ENCODE data around the gene ETNK1.
"Not testable (repeated sequence)": the region's sequence is repeated elsewhere in the genome, so short reads cannot be mapped to it uniquely, and the experiment has no call there.

ETNK1 gene

GRCh38 chr12:22698576-22698975 lies 73.6 kb downstream of the ETNK1 start:
- Histone ChIP-seq H3K4me2 (ENCODE audit: low read length) (no peak overlapping the region), H3K9ac (ENCODE audit: low read length) (no peak overlapping the region), H3K4me1 (ENCODE audit: low read length) (peaks cover 13% of the 10 kb centered on the region), H3K27me3 (ENCODE audit: low read depth, low read length) (no peaks in the 10 kb centered on the region), H3K4me3 (ENCODE audit: low read length) (no peak overlapping the region), H2AFZ (ENCODE audit: low read depth, low read length) (no peak overlapping the region), H3K9me3 (ENCODE audit: insufficient read depth, low read length) (0 out of 2 replicates have a peak, but pooled peaks cover 3% of the 10 kb centered on the region), H3K36me3 (replicated peaks; ENCODE audit: low read depth, low read length) (peaks cover 5% of the 10 kb centered on the region), H3K79me2 (ENCODE audit: low read length) (no peaks in the 10 kb centered on the region), H4K20me1 (ENCODE audit: insufficient read depth, low read length) (no peaks in the 10 kb centered on the region), H3K27ac (ENCODE audit: low read length) (no peak overlapping the region)
- TF ChIP-seq EZH2phosphoT487 (IDR thresholded peaks at IDR 0.05; ENCODE audit: low read depth) (no peak), CTCF (IDR thresholded peaks at IDR 0.05; ENCODE audit: low read depth, low read length) (no peak)

- H3K27me3 ChIP-seq (ENCODE audit: low read depth, low read length); H2AFZ ChIP-seq (ENCODE audit: low read depth, low read length); H3K4me3 ChIP-seq (ENCODE audit: low read length); H3K9me3 ChIP-seq (ENCODE audit: insufficient read depth, low read length); H3K4me2 ChIP-seq (ENCODE audit: low read length); H4K20me1 ChIP-seq (ENCODE audit: insufficient read depth, low read length); H3K27ac ChIP-seq (ENCODE audit: low read length); H3K9ac ChIP-seq (ENCODE audit: low read length); H3K79me2 ChIP-seq (ENCODE audit: low read length); H3K36me3 ChIP-seq (replicated peaks; ENCODE audit: low read depth, low read length): not testable (repeated sequence)
- peaks cover 14% of the 10 kb centered on the region for H3K4me1 ChIP-seq (ENCODE audit: low read length)
These were observed 74.7 kb downstream of the ETNK1 start for GRCh38 chr12:22699705-22700104.

- H3K36me3 ChIP-seq (replicated peaks; ENCODE audit: low read depth, low read length), result no peaks in the 10 kb centered on the region
- H2AFZ ChIP-seq (ENCODE audit: low read depth, low read length), result no peak overlapping the region
- no peak overlapping the region for H3K4me2 ChIP-seq (ENCODE audit: low read length)
- no peaks in the 10 kb centered on the region for H3K79me2 ChIP-seq (ENCODE audit: low read length)
- H3K4me3 ChIP-seq (ENCODE audit: low read length), result no peak overlapping the region
- no peak overlapping the region for H3K9ac ChIP-seq (ENCODE audit: low read length)
- peaks cover 10% of the 10 kb centered on the region for H3K4me1 ChIP-seq (ENCODE audit: low read length)
- no peak for TF ChIP-seq EZH2phosphoT487 (IDR thresholded peaks at IDR 0.05; ENCODE audit: low read depth)
- TF ChIP-seq CTCF (IDR thresholded peaks at IDR 0.05; ENCODE audit: low read depth, low read length), result no peak
- 0 out of 2 replicates have a peak, but pooled peaks cover 3% of the 10 kb centered on the region for H3K9me3 ChIP-seq (ENCODE audit: insufficient read depth, low read length)
- no peaks in the 10 kb centered on the region for H4K20me1 ChIP-seq (ENCODE audit: insufficient read depth, low read length)
- H3K27ac ChIP-seq (ENCODE audit: low read length), result no peak overlapping the region
- H3K27me3 ChIP-seq (ENCODE audit: low read depth, low read length), result no peaks in the 10 kb centered on the region
These were observed 75.1 kb downstream of the ETNK1 start for GRCh38 chr12:22700106-22700505.

- H4K20me1 ChIP-seq (ENCODE audit: insufficient read depth, low read length); H3K4me3 ChIP-seq (ENCODE audit: low read length); H3K4me2 ChIP-seq (ENCODE audit: low read length); H3K27ac ChIP-seq (ENCODE audit: low read length); H2AFZ ChIP-seq (ENCODE audit: low read depth, low read length); H3K36me3 ChIP-seq (replicated peaks; ENCODE audit: low read depth, low read length); H3K9me3 ChIP-seq (ENCODE audit: insufficient read depth, low read length); H3K27me3 ChIP-seq (ENCODE audit: low read depth, low read length); H3K79me2 ChIP-seq (ENCODE audit: low read length); H3K4me1 ChIP-seq (ENCODE audit: low read length); H3K9ac ChIP-seq (ENCODE audit: low read length): not testable (repeated sequence)
These were observed 76.3 kb downstream of the ETNK1 start for GRCh38 chr12:22701216-22701809.

GRCh38 chr12:22702690-22703089 lies 77.7 kb downstream of the ETNK1 start:
- no peak overlapping the region for H3K9ac ChIP-seq (ENCODE audit: low read length)
- no peak overlapping the region for H3K27ac ChIP-seq (ENCODE audit: low read length)
- 0 out of 2 replicates have a peak, but pooled peaks cover 6% of the 10 kb centered on the region for H3K4me1 ChIP-seq (ENCODE audit: low read length)
- no peaks in the 10 kb centered on the region for H3K9me3 ChIP-seq (ENCODE audit: insufficient read depth, low read length)
- H3K79me2 ChIP-seq (ENCODE audit: low read length), result no peaks in the 10 kb centered on the region
- H4K20me1 ChIP-seq (ENCODE audit: insufficient read depth, low read length), result no peaks in the 10 kb centered on the region
- TF ChIP-seq CTCF (IDR thresholded peaks at IDR 0.05; ENCODE audit: low read depth, low read length) (no peak), EZH2phosphoT487 (IDR thresholded peaks at IDR 0.05; ENCODE audit: low read depth) (no peak)
- no peaks in the 10 kb centered on the region for H3K27me3 ChIP-seq (ENCODE audit: low read depth, low read length)
- H3K4me2 ChIP-seq (ENCODE audit: low read length), result no peak overlapping the region
- H3K36me3 ChIP-seq (replicated peaks; ENCODE audit: low read depth, low read length), result no peaks in the 10 kb centered on the region
- no peak overlapping the region for H3K4me3 ChIP-seq (ENCODE audit: low read length)
- H2AFZ ChIP-seq (ENCODE audit: low read depth, low read length), result no peak overlapping the region

Data from OCI-LY3 (cell line).